A673 (cell line): Measurements from ENCODE around the gene CENPT.
"Not testable (repeated sequence)": the region's sequence is repeated elsewhere in the genome, so short reads cannot be mapped to it uniquely, and the experiment has no call there.

Source experiments
- CTCF ChIP-seq: fragments of 300-800, 200-600 bp; sonication (generic); conservative IDR thresholded peaks from 2 replicates; pipeline ENCODE4 v1.5.1; 2017; ENCODE audit warnings: low read depth, mild to moderate bottlenecking, antibody characterized with exemption, low read length, moderate library complexity, mixed read lengths
- EZH2 ChIP-seq: fragments of 200-600 bp; sonication (generic); IDR thresholded peaks from 2 replicates; pipeline ENCODE4 v1.6.1; 2017; ENCODE audit warnings: borderline replicate concordance, low read depth, mild to moderate bottlenecking, mixed read lengths, antibody characterized with exemption, low read length; ENCODE audit not compliant: poor library complexity, severe bottlenecking

GRCh38 chr16:67864044-67864443 lies 16.6 kb upstream of the CENPT start:
- not testable (repeated sequence) for TF ChIP-seq CTCF, EZH2
